HG03354 (cell line): ENCODE results near the gene PLEKHG1.
A peak's percentile ranks its signal among the peaks of the same experiment; 100 is the strongest.

Source experiments
- ATAC-seq: cut with Tn5 transposase; IDR thresholded peaks from one replicate; pipeline ENCODE4 v1.9.1; 2021; ENCODE audit warnings: mild to moderate bottlenecking; ENCODE audit not compliant: unreplicated experiment, poor library complexity, severe bottlenecking

Gene PLEKHG1

DNA sequence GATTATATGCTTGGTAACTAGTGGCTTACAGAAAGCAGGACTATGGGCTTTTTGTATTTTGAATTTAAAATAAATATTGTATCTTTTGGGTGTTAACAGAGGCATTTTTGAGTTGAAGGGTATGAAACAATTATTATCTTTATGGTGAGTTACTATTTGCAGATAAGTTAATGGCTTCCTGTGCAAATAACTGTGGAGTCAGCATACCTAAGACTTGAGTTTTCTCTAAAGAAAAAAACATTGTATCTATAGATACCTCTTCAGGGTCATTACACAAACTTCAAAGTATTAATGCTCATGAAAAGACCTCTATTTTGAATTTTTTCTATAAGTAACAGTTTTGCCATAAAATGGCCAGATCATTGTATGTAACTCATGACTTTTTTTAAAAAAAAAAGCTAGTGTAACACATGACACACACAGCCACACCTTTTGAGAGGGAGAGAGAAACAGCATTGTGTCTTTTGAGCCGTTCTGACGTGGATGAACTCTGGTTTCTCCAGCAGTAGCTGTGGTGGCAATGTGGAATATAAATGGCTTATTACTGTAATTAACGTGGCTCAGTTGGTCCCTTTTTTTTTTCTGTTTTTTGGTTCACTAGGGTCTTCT lies 36.3 kb downstream of the PLEKHG1 start:
- no peak for ATAC-seq

DNA sequence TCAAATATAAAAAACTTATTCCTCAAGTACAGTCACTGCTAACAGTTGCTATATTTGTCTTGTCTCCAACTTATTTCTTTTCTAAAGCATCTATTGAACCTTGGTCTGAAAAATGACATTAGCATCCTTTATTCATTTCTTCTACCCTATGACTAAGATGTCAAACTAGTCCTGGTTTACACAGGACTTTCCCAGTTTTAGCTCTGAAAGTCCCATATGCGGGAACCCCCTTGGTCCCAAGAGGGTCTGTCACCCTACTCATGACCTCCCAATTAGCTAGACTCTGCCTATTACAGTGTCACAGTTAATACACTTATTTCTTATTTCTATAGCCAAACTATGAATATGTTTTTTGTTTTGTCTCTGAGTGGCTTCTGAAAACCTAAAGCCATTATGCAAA lies 37.1 kb downstream of the PLEKHG1 start:
- no peak for ATAC-seq

DNA sequence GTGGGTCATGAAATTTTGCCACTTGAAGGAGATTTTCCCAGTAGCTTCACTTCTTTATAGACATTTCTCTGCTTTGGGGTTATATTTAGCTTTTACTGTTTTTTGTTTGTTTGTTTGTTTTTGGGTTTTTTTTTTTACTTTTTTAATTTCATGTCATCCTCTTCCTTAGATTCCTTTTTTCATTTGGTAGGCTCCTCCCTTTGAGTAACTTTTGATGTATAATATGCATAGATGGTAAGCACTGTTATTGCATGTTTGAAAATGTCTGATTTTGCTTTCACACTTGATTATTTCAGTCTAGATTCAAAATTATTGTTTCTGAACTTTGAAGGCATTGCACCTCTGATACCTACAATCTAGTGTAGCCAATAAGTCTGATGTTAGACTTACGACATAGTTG lies 37.6 kb downstream of the PLEKHG1 start:
- no peak for ATAC-seq

DNA sequence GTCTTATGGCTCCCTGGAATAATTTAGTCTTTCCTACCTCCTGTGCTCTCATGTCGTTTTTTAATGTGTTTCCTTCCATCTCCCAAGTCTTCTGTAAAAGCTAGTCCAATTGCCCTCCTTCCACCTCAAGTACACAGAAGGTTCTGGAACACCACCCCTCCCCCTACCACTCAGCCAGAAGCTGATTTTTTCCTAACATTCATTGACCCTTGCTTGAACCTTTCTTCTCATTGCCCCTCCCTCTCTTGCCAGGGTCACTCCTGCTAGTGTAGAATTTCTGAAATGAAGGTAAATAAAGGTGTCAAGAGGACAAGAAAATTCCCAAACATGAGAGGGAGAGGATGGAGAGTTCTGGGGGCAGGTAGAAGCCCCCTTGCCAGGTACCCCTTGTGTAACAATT lies 38.6 kb downstream of the PLEKHG1 start:
- ATAC-seq = no peak

DNA sequence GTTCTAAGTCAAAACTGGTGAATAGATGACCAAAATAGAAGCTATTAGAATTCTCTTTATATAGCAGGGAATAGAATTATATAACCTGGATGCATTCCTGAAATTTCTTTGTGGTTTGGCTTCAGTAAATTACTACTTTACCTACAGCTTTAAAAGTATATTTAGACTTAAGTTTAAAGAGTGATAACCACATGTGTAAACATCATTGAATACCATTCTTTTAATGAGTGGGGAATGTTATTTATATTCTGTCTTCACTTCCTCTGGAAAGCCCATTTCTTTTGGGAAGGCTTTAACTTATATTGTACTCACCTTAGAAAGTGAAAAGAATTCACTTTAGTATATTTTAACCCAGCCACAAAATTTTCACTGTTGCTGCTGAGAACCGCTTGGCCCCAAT lies 39.1 kb downstream of the PLEKHG1 start:
- no peak for ATAC-seq

DNA sequence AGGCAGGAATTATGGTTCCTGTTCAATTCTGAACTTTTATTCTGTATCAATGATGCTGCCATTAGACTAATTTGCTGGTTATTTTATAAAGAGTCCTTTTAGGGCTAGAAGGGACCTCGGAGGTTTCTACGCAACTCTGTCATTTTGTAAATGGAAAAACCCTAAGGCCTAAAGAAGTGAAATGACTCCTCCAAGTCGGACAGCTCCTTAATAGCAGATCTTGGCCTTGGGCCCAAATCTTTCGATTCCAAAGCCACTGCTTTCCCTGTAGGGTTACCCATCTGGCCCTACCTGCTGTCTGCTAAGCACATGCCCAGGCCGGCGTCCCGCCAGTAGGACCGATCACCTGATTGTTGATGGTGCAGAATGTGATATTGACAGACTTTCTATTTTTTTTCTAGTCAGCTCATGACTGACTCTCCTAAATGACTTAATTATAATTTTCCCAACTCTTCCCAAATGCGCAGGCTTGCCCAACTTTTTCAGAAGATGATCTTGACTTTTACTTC lies 40.2 kb downstream of the PLEKHG1 start:
- ATAC-seq = no peak

DNA sequence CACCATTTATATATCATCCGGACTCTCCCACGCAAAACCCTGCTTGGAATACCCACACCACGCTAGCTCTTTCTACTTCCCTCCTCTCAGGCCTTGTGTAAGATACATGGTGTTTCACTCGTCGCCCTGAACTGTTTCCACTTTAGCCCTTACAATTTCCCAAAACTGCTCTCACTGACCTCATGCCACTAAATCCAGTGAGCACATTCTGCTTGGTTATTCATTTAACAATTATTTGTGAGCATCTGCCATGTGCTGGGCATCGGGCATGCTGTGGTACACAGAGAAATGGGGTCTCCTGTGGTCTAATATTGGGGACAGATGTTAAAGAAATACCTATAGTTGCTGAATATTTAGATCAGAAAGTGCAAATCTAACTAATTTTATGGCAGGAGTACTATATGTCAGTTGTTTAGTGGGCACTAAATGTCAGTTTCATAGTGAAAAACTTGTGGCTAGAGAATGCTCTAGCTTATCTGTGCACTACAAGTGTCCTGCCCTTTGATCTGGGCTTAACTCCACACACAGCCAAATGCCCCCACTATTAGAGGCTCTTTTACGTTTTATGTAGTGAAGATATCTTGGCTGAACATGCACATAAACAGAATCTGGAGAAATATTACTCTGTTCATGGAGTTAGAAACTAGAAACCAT lies 41.0 kb downstream of the PLEKHG1 start:
- peak; percentile 39 for ATAC-seq

DNA sequence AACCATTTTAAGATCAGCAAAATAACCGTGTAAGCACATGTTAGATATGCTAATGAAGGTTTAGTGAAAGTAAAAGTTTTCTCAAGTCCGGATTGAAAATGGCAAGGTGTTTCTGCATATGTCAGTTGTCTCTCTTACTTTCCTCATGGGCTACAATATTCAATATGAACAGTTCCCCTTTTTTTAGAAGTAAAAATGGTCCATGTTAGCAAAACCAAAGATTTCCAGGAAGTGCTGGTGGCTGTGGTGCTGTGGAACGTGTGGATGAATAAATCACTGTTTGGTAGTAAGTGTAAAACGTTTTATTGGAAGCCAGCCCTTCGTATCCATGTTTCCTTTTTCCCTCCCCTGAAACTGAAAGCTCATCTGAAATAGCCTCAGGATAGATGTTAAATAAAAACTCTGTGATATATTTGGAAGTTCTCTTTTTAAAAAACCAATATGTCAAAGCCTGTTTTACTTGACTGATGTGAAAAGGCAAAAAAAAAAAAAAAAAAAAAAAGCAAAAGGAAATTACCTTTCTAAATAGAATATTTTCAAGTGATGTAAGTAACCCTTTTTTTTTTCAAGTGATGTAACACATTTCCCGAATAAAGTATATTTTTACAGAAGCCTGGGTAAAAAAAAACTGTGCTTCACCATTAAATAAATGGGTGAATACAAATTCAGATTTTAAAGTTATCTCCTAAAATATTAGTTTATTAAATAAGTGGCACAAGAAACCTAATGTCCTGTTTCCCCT lies 41.9 kb downstream of the PLEKHG1 start:
- peak; percentile 54 for ATAC-seq

DNA sequence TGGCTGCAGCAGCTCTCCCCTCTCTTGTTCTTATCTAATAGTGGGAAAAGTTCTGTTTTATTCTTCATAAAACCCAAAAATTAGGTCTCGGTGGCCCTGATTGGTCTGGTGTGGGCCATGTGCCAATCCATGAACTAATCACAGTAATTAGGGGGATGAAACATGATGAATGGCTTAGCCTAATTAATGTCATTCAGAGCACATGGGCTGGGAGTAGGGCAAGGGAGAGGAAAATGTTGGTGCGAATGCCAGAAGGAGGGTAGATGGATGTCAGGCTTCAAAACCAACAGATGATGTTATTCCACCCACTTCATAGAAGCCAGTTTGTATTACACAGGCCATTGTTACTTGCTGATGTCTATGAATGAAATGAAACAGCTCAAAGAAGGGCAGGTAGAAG lies 46.5 kb downstream of the PLEKHG1 start:
- no peak for ATAC-seq

DNA sequence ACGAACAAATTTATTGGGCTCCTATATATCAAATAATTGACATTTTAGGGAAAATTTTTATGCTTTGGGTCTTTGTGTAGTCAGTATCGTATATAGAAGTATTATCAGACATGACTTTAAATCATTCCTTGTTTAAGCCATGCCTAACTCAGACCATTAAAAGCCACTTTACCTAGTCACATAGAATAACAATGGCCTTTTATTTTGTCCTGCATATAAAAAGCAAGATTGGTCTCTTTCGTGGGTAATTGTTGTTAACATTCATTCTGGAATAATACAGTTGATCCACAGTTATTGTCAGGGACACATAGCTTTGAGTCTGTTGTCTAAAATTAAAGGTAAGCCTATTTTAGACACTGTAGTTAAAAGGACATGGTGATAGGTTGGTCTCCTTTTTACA lies 47.4 kb downstream of the PLEKHG1 start:
- ATAC-seq = no peak
